ENCODE results near the gene SERF2.

GRCh38 chr15:43826029-43826507, 33.9 kb downstream of the SERF2 start:
- no peak for TF ChIP-seq RARB (CRISPR knock-in tag; IDR thresholded peaks at IDR 0.05)
- no peak for TF ChIP-seq TCF4 (CRISPR knock-in tag; IDR thresholded peaks at IDR 0.05; ENCODE audit: borderline replicate concordance)
- no peak for TF ChIP-seq SNAI2 (CRISPR knock-in tag; IDR thresholded peaks at IDR 0.05)
